Measurements from ENCODE around the gene ABCA8.
A peak's percentile ranks its signal among the peaks of the same experiment; 100 is the strongest.
"Not testable (repeated sequence)": the region's sequence is repeated elsewhere in the genome, so short reads cannot be mapped to it uniquely, and the experiment has no call there.

The ABCA8 gene, protein sequence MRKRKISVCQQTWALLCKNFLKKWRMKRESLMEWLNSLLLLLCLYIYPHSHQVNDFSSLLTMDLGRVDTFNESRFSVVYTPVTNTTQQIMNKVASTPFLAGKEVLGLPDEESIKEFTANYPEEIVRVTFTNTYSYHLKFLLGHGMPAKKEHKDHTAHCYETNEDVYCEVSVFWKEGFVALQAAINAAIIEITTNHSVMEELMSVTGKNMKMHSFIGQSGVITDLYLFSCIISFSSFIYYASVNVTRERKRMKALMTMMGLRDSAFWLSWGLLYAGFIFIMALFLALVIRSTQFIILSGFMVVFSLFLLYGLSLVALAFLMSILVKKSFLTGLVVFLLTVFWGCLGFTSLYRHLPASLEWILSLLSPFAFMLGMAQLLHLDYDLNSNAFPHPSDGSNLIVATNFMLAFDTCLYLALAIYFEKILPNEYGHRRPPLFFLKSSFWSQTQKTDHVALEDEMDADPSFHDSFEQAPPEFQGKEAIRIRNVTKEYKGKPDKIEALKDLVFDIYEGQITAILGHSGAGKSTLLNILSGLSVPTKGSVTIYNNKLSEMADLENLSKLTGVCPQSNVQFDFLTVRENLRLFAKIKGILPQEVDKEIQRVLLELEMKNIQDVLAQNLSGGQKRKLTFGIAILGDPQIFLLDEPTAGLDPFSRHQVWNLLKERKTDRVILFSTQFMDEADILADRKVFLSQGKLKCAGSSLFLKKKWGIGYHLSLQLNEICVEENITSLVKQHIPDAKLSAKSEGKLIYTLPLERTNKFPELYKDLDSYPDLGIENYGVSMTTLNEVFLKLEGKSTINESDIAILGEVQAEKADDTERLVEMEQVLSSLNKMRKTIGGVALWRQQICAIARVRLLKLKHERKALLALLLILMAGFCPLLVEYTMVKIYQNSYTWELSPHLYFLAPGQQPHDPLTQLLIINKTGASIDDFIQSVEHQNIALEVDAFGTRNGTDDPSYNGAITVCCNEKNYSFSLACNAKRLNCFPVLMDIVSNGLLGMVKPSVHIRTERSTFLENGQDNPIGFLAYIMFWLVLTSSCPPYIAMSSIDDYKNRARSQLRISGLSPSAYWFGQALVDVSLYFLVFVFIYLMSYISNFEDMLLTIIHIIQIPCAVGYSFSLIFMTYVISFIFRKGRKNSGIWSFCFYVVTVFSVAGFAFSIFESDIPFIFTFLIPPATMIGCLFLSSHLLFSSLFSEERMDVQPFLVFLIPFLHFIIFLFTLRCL (N-terminal part only)

DNA sequence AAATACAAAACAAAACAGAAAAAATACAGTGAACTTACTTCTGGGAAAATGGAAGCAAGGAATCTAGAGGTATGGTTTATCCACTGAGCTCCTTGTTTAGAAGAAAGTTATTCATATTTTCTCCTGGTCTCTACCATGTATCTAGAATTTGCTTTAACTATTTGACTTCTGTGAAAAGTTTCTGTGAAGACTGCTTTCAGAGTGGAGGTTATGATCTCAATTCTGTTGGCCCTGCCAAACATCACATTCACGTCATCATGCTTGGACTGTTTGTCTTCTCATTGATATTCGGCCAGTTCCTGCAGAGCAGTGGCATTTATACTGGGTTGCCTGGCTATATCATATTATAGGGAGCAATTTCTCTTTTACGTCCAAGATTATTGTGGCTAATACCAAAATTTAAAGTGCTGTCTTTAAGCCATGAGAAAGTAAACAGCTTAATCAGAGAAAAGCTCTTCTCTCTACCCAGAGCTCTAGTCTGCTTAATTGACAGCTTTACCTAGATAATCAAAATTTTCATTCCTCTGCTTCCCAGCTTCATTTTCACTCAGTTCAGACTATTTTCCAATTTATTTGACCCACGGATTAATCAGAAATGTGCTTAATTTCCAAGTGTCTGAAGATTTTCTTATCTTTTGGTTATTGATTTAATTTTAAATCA, at the start of gene ABCA8:
ABCA8 (minus strand) TSS at position 212 of the 661 bp plus-strand sequence. CDS start 13,358 bp downstream, outside the sequence.
- no peak for DNase-seq

DNA sequence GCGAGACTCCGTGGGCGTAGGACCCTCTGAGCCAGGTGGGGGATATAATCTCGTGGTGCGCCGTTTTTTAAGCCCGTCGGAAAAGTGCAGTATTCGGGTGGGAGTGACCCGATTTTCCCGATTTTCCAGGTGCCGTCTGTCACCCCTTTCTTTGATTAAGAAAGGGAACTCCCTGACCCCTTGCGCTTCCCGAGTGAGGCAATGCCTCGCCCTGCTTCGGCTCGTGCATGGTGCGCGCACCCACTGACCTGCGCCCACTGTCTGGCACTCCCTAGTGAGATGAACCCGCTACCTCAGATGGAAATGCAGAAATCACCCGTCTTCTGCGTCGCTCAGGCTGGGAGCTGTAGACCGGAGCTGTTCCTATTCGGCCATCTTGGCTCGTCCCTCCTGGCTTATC, 49.6 kb upstream of the ABCA8 start:
- DNase-seq = not testable (repeated sequence)

DNA sequence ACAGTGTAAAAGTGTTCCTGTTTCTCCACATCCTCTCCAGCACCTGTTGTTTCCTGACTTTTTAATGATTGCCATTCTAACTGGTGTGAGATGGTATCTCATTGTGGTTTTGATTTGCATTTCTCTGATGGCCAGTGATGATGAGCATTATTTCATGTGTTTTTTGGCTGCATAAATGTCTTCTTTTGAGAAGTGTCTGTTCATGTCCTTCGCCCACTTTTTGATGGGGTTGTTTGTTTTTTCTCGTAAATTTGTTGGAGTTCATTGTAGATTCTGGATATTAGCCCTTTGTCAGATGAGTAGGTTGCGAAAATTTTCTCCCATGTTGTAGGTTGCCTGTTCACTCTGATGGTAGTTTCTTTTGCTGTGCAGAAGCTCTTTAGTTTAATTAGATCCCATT, 44.6 kb upstream of the ABCA8 start:
- DNase-seq = not testable (repeated sequence)

DNA sequence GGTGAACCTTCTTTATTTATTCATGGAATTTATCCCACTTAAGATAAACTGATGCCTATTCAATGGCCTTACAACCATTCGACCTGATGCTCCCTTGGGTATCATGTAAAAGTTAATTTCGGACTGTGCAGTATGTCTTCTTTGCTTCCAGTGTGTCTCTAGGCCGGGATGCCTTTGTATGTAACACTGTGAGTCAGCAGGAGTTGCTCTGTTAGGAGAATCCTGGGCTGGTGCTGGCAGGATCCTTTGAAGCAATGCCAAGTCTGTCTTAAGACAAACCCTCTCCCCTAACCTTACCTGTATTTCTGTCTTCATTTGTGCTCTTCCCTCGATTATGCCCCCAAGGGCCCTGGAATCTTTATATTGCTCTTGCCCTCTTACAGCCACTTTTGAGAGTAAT, 37.9 kb upstream of the ABCA8 start:
- no peak for DNase-seq

DNA sequence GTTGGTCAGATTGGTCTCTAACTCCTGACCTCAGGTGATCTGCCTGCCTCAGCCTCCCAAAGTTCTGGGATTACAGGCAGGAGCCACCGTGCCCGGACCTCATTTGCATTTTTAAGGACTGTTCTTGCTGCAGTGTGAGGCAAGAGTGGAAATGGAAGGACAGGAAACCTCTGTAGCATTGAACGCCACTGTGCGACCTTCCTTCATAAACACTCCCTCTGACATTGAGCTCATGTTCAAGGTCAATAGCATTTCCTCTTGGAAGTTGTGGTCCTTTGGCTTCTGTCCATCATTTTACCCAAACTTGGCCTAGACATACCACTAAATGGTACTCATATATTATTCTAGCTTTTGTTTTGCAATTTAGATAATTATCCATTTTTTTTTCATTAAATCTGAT, 32.8 kb upstream of the ABCA8 start:
- no peak for DNase-seq

DNA sequence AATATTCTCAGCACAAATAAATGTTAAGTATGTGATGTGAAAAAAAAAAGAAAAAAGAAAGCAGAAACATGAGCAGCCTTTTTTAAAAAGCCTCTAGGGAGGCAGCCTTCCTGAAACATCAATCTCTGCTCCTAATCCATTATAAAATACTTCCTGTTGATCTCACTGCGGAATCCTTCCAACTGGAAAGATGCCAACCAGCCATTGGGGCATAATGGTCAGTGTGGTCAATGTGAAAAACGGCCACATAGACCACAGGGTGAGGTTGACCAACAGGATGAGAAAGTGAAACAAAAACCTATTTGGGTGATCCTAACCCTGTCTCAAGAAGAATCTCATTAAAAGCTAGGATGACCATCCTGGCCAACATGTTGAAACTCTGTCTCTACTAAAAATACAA, 26.1 kb upstream of the ABCA8 start:
- DNase-seq = no peak

DNA sequence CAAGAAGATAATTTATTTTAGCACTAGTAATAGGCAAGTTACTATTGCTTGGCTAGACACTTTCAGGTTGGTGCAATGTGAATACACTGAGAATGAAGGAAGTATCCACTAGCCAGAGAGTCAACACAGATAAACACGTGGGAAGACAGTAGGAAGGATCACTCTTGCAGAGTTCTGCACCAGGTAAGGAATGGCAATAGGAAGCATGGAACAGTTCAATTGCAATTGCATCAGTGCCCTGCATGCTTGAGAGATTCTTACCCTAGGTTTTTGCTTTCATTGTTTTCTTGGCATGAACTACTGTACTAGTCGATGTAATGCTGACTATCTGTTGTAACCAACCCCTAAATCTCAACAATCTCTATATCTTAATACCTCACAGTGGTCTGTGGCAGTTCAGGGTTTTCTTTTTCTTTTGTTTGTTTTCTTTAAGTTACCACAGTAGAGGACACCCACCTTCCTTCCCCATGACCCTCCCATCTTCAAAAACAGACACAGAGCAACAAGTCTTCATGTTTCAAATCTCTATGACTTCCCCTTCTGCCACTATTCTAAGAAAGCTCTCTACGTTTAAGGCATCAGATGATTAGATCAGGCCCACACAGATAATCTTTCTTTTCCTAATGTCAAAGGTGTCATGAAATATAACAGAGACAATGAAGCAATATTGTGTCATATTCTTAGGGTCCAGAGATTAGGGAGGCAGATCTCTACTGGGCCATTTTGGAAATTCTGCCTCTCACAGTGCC, 18.1 kb upstream of the ABCA8 start:
- DNase-seq = no peak

DNA sequence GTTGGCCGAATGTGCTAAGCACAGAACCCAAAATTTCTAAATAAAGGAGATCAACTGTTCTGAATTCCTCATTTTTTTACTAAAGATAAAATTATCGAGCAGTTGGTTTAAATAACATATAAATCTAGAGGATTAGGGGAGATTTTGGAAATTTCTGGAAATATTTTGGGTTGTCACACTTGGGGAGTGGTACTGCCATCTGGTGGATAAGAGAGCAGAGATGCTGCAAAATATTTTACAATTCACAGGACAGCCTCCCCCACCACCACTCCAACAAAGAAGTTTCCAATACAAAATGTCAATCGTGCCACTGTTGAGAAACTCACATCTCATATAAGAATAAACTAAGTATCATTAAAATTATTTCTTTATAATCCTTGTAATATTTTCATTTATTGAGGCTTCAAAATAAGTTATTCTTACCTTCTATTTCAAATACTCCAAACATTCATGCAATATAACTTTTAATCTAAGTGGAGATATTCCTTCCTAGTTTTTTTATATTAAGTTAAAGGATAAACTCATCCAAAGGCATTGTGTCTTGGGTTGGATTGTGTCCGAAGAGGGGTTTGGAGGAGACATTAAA, 17.0 kb upstream of the ABCA8 start:
- DNase-seq = peak; percentile 3

DNA sequence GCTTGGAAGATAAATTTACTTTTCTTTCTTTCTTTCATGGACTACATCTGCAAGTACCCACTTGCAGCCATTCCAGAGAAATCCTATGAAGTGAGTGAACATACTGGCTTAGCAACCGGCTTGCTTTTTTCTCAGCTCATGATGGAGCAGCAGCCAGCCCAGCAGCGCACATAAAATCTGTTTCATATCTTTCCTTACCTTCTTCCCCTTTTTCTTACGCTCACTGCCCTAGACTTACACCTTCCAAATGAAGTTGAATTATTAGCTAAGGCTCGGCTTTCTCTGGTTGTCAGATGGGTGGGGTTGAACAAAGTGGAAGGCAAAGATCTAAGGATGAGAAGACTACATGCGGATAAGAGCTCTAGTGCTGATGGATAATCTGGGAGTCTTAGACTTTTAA, 13.9 kb upstream of the ABCA8 start:
- DNase-seq = no peak

DNA sequence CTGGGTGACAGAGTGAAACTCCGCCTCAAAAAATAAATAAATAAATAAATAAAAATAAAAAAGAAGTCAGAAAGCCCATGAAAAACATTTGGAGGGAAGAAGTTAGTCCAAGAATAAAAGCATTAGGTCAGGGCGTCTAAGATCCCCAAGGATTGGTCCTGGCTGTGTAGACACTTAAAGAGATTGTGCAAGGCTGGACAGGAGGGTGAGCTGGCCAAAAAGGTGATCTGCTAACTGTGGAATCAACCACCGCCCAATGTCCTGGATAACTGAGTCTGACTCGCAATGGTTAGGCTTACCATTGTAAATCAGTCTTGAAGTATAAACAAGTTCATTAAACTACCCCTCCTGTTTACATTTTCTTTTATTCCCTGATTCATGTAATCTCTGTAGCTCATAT, 8.8 kb upstream of the ABCA8 start:
- no peak for DNase-seq

DNA sequence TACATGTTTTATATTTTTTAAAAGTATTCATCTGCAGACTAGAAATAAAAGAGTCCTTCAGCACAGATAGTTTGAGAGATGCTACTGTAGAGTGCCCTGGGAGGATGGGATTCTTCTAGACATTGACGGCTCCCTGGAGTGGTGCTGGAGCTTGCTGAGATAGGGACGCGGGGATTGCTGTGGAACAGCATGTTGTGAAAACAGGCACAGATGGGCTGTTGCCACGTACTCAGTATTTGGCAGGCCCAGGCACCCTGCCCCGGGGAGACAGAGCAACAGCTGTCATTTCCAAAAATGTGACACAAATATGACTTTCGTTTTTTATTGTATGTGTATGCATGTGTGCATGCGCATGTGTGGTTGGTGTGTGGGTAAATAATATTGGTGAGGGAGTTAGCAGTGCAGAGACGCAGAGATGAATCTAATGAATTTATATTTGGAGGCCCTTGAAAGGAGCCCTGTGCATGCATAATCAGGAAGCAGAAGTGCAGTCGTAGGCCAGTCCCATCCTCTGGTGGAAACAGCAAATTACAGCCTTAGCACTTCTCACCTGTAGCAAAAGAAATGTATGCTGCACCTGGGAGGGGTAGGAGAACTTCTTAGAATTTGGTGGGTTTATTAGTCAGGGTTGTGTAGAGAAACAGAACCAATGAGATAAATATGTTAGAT, 6.2 kb upstream of the ABCA8 start:
- no peak for DNase-seq

DNA sequence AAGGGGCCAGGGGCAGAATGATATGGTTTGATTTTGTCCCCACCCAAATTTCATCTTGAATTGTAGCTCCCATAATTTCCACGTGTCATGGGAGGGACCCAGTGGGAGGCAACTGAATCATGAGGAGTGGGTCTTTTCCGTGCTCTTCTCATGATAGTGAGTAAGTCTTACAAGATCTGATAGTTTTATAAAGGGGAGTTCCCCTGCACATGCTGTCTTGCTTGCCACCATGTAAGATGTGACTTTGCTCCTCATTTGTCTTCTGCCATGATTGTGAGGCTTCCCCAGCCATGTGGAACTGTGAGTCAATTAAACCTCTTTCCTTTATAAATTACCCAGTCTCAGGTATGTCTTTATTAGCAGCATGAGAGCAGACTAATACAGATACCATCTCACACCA, 3.9 kb upstream of the ABCA8 start:
- DNase-seq = not testable (repeated sequence)

DNA sequence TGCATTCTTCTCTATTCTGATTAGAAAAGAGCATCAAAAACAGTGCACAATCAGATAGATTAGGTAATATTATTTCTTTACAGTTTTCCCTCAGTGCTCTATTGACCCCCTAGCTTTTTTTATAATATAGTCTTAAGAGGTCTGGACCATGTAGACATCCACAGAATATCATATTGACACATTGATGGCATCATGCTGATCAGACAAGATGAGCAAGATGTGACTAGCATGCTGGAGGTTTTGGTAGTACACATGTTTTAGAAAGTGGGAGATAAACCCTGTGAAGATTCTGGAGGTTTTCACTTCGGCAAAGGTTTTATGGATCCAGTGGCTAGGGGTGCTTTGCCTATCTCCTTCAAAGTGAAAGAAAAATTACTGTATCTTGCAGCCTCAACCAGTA, 2.8 kb upstream of the ABCA8 start:
- DNase-seq = no peak

DNA sequence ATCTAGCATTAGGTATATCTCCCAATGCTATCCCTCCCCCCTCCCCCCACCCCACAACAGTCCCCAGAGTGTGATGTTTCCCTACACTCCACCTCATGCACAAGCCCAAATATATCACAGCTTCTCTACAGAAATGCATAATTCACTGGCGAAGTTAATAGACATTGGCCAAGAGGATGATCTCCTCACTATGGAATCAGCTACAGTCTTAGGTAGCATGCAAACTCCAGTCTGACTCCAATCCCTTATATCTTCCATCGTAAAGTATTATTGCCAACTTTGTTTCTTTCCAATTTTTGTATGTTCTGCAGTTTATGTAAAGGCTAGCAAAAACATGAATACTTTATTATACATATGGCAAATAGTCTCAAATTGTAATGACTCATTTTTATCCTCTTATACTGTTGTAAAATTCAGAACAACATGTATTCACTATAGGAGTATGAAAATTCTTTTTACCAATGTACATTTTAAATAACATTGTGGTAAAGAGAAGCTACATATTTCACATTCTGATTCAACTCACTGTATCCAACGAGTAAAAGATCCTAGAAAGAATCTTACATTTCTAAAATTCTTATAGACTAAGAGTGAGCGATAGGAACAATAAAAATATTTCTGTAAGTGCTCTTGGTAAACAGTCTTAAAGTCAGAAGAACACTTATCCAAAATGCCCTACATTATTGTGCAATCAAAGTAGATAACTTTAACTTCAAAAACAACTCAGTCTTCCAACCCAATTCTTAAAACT, 871 bp downstream of the ABCA8 start:
- DNase-seq = no peak

DNA sequence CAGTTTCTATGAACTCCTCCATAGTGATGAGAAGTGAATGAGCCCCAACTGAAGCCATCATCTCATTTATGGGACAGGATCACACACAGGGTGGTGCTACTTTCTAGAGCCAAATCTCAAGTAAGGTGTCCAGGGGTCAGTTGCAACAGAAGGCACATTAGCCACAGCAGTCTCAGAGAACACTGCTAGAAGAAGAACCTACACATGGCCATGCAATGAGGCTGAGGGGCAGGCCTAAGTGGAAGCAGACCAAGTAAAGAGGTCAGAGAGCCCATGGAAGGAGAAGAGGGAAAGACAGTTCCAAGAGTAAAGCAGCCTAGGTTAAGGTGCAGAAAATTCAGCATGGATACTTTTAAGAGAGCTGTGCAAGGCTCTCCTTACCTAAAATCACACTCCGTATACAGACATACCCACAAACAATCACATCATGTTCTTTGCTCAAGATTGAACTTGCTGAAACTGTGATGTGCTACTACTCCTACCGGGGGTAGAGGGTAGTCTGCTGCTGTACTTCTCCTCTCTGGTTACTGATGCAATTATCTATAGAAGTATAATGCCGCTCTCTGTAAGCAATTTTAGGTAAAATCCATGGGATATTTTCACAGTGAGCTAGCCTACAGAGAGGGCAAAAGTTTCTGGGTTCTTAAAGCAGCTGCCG, 1.7 kb downstream of the ABCA8 start:
- no peak for DNase-seq

DNA sequence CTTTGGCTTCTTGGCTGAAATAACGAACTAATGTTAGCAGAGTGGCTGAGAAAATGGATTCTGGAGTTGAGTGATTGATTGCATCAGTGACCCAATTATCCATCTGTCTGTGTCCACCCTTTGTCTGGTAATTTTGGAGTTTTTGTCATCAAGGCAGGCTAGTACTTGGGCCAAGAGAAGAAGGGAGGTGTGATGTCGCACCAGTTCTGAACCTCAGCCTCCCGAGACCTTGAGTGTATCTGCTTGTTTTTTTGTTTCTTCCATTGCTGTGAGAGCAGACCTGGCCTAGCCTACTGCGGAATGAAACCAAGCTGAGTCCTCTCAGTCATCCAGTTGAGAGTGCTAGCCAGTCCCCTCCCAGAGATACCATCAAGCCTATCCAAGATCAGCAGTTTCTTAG, 4.5 kb downstream of the ABCA8 start:
- DNase-seq = no peak

DNA sequence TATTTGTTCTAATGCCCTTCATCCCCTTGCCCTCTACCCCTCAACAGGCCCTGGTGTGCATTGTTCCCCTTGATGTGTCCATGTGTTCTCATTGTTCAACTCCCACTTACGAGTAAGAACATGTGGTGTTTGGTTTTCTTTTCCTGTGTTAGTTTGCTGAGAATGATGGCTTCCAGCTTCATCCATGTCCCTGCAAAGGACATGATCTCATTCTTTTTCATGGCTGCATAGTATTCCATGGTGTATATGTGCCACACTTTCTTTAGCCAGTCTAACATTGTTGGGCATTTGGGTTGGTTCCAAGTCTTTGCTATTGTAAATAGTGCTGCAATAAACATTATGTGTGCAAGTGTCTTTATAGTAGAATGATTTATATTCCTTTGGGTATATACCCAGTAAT, 7.3 kb downstream of the ABCA8 start:
- not testable (repeated sequence) for DNase-seq

DNA sequence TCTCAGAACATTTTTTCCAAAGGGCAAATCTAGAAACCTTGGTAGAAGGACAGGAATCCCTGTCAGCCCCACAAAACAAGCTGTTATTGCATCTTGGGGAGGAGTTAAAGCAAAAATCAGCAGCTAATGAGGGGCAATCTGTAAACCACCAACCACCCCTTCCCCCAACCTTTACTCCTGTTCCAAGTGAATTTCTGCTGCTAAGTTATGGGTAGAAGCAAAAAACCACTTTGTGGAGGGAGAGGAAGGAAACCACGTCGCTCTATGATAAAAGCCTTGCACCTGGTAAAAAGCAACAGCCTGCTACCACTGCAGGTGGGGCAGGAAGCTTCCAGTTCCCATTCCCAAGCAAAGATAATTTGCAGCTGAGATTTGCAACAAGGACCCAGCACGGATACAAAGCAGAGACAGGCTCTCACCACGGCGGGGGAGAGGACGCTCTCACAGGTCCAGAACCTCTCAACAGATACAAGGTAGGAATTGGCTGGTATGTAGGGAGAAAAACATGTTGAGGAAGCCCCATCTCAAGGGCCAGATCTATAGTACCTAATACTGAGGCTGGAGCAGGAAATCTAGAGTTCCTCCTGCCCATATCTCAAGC, 10.7 kb downstream of the ABCA8 start:
- no peak for DNase-seq

DNA sequence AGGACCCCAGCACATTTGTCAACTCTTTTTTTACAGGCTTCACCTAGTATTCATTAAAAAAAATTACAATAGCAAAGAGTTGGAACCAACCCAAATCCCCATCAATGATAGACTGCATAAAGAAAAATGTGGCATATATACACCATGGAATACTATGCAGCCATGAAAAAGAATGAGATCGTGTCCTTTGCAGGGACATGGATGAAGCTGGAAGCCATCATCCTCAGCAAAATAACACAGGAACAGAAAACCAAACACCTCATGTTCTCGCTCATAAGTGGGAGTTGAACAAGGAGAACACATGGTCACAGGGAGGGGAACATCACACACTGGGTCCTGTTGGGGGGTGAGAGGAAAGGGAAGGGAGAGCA, 11.4 kb downstream of the ABCA8 start:
- not testable (repeated sequence) for DNase-seq

All from COR-L47 (cell line).